HFF-Myc (cell line): ENCODE measurements around the gene PITPNM1.

ENCODE experiments used
- DNase-seq: peaks from one replicate; pipeline ENCODE4 v3.0.0-alpha.2; 2011; ENCODE audit warnings: low read depth; ENCODE audit errors: extremely low read depth
- H3K4me3 ChIP-seq: replicated peaks from 2 replicates; pipeline ENCODE4 v1.5.1; 2011; ENCODE audit warnings: low read depth, mild to moderate bottlenecking, control low read depth, low read length
- CTCF ChIP-seq: IDR thresholded peaks from 2 replicates; pipeline ENCODE4 v1.5.1; 2012; ENCODE audit warnings: mild to moderate bottlenecking, low read depth, low read length, control low read depth; ENCODE audit errors: missing control alignments

Gene PITPNM1

GRCh38 chr11:67542971-67543370 lies 37.8 kb upstream of the PITPNM1 start:
- no peak overlapping the region for H3K4me3 ChIP-seq
- DNase-seq = no peak
- no peak for TF ChIP-seq CTCF

GRCh38 chr11:67542169-67542568 lies 37.0 kb upstream of the PITPNM1 start:
- no peak overlapping the region for H3K4me3 ChIP-seq
- no peak for TF ChIP-seq CTCF
- no peak for DNase-seq

GRCh38 chr11:67541198-67541597 lies 36.0 kb upstream of the PITPNM1 start:
- no peak for TF ChIP-seq CTCF
- no peak overlapping the region for H3K4me3 ChIP-seq
- DNase-seq = no peak

GRCh38 chr11:67539550-67539949 lies 34.4 kb upstream of the PITPNM1 start:
- H3K4me3 ChIP-seq = no peak overlapping the region
- TF ChIP-seq CTCF = no peak
- no peak for DNase-seq

GRCh38 chr11:67538823-67539505 lies 33.8 kb upstream of the PITPNM1 start:
- no peak for TF ChIP-seq CTCF
- no peak overlapping the region for H3K4me3 ChIP-seq
- DNase-seq = no peak

- no peak for TF ChIP-seq CTCF
- no peak overlapping the region for H3K4me3 ChIP-seq
- DNase-seq = no peak
Observed at GRCh38 chr11:67538306-67538705, 33.1 kb upstream of the PITPNM1 start.

- DNase-seq = no peak
- TF ChIP-seq CTCF = no peak
Observed at GRCh38 chr11:67535561-67535960, 30.4 kb upstream of the PITPNM1 start.

More at GRCh38 chr11:67535561-67535960, 30.4 kb upstream of the PITPNM1 start:
- no peak overlapping the region for H3K4me3 ChIP-seq
